ENCODE measurements around the gene TECPR1. TPM values are rescaled to one million over a fixed set of nuclear protein-coding genes. Genes with fewer than 3 reads are reported as not detected.

Gene TECPR1
- polyA plus RNA-seq, 2 of the 4 experiments (the other 2 are of a cell fraction): 2.5 to 11.1 TPM

DNA sequence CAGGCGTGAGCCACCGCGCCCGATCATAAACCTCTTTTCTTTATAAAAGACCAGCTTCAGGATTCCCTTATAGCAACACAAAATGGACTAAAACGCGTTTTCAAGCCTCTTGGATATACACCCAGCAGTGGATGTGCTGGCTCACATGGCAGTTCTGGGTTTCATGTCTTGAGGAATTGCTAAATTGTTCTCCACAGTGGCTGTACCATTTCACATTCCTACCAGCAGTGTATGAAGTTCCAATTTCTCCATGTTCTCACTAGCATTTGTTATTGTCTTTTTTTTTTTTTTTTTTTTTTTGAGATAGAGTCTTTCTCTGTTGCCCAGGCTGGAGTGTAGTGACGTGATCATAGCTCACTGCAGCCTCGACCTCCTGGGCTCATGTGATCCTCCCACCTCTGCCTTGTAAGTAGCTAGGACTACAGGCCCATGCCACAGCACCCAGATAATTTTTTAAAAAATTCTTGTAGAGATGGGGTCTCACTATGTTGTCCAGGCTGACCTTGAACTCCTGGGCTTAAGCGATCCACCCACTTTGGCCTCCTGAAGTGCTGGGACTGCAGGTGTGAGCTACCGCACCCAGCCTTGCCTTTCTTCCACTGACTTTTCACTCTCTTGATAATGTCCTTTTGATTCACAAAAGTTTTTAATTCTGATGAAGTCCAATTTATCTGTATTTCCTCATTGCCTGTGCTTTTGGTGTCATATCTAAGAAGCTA is 17.4 kb downstream of the TECPR1 start (continued):
- no peak for TF ChIP-seq HOXB5 (CRISPR knock-in tag; IDR thresholded peaks at IDR 0.05)
- TF ChIP-seq, protein P1, sequence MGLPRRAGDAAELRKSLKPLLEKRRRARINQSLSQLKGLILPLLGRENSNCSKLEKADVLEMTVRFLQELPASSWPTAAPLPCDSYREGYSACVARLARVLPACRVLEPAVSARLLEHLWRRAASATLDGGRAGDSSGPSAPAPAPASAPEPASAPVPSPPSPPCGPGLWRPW (IDR thresholded peaks at IDR 0.05): no peak
- TF ChIP-seq, protein P2, sequence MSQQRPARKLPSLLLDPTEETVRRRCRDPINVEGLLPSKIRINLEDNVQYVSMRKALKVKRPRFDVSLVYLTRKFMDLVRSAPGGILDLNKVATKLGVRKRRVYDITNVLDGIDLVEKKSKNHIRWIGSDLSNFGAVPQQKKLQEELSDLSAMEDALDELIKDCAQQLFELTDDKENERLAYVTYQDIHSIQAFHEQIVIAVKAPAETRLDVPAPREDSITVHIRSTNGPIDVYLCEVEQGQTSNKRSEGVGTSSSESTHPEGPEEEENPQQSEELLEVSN (IDR thresholded peaks at IDR 0.05; ENCODE audit: borderline replicate concordance, low read depth): no peak

DNA sequence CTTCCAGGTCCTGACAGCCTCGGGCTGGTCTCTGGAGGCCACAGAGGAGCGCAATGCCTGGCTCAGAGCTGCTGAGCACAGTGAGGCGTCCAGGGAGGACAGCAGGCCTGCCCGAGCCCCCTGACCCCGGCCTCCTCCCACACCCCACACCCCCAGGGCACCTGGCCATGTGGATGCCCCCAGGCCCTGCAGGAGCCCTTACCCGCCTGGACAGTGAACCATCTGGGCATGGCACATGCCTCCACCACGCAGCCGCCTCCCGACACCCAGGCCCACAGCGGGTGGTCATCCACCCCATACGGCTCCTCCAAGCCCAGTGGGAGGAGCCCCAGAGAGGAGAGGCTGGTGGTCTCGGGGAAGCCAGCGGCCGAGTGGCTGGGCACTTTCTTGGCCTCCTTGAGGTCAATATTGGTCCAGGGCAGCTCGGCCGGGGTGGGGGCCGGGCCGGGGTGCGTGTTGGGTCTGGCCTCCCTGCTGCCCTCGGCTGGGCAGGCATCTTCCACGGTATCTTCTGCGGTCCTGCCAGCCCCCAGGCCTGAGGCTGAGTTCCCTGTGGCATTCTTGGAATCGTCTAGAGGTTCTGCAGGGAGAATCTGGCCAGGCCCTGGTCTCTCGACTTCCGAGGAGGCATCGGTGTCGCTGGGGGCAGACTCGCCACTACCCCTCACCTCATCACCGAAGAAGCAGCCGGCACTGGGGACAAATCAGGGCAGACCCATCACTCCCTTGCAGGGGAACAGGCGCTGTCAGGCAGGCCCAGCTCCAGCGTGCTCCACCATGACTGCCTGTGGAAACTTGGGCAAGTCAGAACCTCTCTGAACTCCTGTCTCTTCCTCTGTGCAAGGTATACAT is 18.6 kb downstream of the TECPR1 start:
- ChIA-PET CTCF (interaction anchor here (1.0 to 1.1 kb wide), 2 partner anchors 210 to 212 kb away, joined by 3 to 5 read pairs; no protein-coding TSS in a partner anchor), POLR2A (interaction anchor here (1.3 kb wide), 1 partner anchor 33 kb away, joined by 3 read pairs; no protein-coding TSS in a partner anchor)
- H3K4me3 ChIP-seq: no peak overlapping the region
- FAIRE-seq (no peak), DNase-seq (ENCODE audit: low read depth in 1 of 2, low spot score in 1 of 2) (no peak), ATAC-seq (no peak)
- no peak overlapping the region for H3K27ac ChIP-seq
- TF ChIP-seq POLR2AphosphoS2 (conservative IDR thresholded peaks at IDR 0.05; ENCODE audit: low read length): no peak
- TF ChIP-seq NR3C1 (IDR thresholded peaks at IDR 0.05): no peak
- WGBS (ENCODE audit: missing lambda C conversion rate): 81% methylated on average over 11 of the region's 32 CpGs
- H3K9me3 ChIP-seq: no peaks in the 10 kb centered on the region
- no peak overlapping the region for H3K4me2 ChIP-seq
- H3K4me1 ChIP-seq: no peaks in the 10 kb centered on the region

DNA sequence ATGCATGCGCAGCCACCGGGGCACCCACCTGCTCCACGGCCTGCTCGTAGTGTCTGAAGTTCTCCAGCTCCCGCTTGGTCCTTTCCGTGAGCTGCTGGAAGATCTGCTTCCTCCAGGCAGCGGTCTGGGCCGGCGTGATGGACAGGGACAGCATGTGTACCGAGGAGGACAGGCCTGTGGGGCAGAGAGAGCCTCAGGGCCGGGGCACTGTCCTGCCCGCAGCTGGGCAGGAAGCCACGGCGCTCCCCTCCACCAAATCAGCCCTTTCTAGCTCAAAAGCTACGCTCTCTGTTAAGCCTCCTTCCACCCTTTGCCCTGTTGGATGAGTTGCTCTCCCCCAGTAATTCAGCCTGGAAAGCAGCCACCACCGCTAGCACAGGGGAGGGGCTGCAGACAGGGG is 19.2 kb downstream of the TECPR1 start:
- ChIA-PET POLR2A (no interaction called here), CTCF (interaction anchor here (1.0 to 1.1 kb wide), 2 partner anchors 210 to 212 kb away, joined by 3 to 5 read pairs; no protein-coding TSS in a partner anchor)
- no peak for FAIRE-seq

DNA sequence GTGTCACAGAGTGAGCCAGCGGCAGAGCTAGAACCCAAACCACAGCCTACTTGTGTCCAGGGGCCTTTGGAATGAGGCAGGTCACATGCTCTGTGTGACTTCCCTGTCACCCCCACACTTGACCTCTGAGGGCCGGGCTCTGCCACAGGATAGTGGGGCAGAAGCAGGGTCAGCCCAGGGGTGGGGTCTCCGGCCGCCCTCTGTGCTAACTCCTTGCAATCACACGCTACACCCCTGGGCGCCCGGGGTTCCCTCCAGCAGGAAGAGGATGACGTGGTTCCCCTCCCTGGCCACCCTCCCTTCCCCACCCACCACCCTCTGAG is 19.8 kb downstream of the TECPR1 start:
- FAIRE-seq: no peak
- 97% methylated on average over 7 of the region's 8 CpGs for WGBS (ENCODE audit: missing lambda C conversion rate)
- CTCF ChIA-PET: interaction anchor here (1.0 to 1.1 kb wide), 2 partner anchors 209 to 211 kb away, joined by 3 to 5 read pairs; no protein-coding TSS in a partner anchor

More for the DNA sequence above, 19.2 kb downstream of the TECPR1 start:
- WGBS (ENCODE audit: missing lambda C conversion rate): 90% methylated on average over 16 of the region's 16 CpGs
- TF ChIP-seq HDAC2 (IDR thresholded peaks at IDR 0.05) (no peak), GATA3 (IDR thresholded peaks at IDR 0.05; ENCODE audit: borderline replicate concordance) (no peak), MYC (IDR thresholded peaks at IDR 0.05; ENCODE audit: borderline replicate concordance, low read length) (no peak), NR3C1 (IDR thresholded peaks at IDR 0.05) (no peak), ESRRA (IDR thresholded peaks at IDR 0.05; ENCODE audit: borderline replicate concordance, low read length) (no peak), FOSB (CRISPR knock-in tag; IDR thresholded peaks at IDR 0.05) (no peak), FOXS1 (CRISPR knock-in tag; IDR thresholded peaks at IDR 0.05) (no peak), KDM5A (IDR thresholded peaks at IDR 0.05) (no peak), TP53 (CRISPR knock-in tag; IDR thresholded peaks at IDR 0.05) (no peak), FOSL2 (IDR thresholded peaks at IDR 0.05) (no peak), FOSL2 (CRISPR knock-in tag; IDR thresholded peaks at IDR 0.05) (no peak), CBX2 (IDR thresholded peaks at IDR 0.05; ENCODE audit: borderline replicate concordance, low read depth) (no peak), NPAS2 (CRISPR knock-in tag; IDR thresholded peaks at IDR 0.05; ENCODE audit: borderline replicate concordance) (no peak), JUN (IDR thresholded peaks at IDR 0.05) (no peak)
- TF ChIP-seq, protein P3, sequence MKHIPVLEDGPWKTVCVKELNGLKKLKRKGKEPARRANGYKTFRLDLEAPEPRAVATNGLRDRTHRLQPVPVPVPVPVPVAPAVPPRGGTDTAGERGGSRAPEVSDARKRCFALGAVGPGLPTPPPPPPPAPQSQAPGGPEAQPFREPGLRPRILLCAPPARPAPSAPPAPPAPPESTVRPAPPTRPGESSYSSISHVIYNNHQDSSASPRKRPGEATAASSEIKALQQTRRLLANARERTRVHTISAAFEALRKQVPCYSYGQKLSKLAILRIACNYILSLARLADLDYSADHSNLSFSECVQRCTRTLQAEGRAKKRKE (CRISPR knock-in tag; IDR thresholded peaks at IDR 0.05; ENCODE audit: low read depth): no peak
- TF ChIP-seq, protein P4, sequence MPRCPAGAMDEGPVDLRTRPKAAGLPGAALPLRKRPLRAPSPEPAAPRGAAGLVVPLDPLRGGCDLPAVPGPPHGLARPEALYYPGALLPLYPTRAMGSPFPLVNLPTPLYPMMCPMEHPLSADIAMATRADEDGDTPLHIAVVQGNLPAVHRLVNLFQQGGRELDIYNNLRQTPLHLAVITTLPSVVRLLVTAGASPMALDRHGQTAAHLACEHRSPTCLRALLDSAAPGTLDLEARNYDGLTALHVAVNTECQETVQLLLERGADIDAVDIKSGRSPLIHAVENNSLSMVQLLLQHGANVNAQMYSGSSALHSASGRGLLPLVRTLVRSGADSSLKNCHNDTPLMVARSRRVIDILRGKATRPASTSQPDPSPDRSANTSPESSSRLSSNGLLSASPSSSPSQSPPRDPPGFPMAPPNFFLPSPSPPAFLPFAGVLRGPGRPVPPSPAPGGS (IDR thresholded peaks at IDR 0.05): no peak
- Histone ChIP-seq H3K9me3 (no peaks in the 10 kb centered on the region), H3K4me3 (no peak overlapping the region), H3K27ac (no peak overlapping the region), H3K4me2 (no peak overlapping the region), H3K4me1 (no peaks in the 10 kb centered on the region)
- DNase-seq (ENCODE audit: low read depth in 1 of 2, low spot score in 1 of 2) (no peak), ATAC-seq (0 out of 6 replicates have a peak, but pooled peaks of 1 of the 2 experiments have one; percentile 3)

More for the DNA sequence above, 19.8 kb downstream of the TECPR1 start:
- POLR2A ChIA-PET: no interaction called here
- no peak overlapping the region for H3K4me2 ChIP-seq
- no peaks in the 10 kb centered on the region for H3K4me1 ChIP-seq
- ATAC-seq (no peak), DNase-seq (ENCODE audit: low read depth in 1 of 2, low spot score in 1 of 2) (no peak)
- no peak for TF ChIP-seq CBX2 (IDR thresholded peaks at IDR 0.05; ENCODE audit: borderline replicate concordance, low read depth)
- no peak for TF ChIP-seq NR3C1 (IDR thresholded peaks at IDR 0.05)
- TF ChIP-seq, protein P5, sequence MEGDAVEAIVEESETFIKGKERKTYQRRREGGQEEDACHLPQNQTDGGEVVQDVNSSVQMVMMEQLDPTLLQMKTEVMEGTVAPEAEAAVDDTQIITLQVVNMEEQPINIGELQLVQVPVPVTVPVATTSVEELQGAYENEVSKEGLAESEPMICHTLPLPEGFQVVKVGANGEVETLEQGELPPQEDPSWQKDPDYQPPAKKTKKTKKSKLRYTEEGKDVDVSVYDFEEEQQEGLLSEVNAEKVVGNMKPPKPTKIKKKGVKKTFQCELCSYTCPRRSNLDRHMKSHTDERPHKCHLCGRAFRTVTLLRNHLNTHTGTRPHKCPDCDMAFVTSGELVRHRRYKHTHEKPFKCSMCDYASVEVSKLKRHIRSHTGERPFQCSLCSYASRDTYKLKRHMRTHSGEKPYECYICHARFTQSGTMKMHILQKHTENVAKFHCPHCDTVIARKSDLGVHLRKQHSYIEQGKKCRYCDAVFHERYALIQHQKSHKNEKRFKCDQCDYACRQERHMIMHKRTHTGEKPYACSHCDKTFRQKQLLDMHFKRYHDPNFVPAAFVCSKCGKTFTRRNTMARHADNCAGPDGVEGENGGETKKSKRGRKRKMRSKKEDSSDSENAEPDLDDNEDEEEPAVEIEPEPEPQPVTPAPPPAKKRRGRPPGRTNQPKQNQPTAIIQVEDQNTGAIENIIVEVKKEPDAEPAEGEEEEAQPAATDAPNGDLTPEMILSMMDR (IDR thresholded peaks at IDR 0.05): no peak
- TF ChIP-seq FOXS1 (CRISPR knock-in tag; IDR thresholded peaks at IDR 0.05): no peak
- no peak for TF ChIP-seq HOXB5 (CRISPR knock-in tag; IDR thresholded peaks at IDR 0.05)
- no peak overlapping the region for H3K27ac ChIP-seq
- H3K9me3 ChIP-seq: no peaks in the 10 kb centered on the region
- H3K4me3 ChIP-seq: no peak overlapping the region
